Fibroblast of lung (primary cell): Measurements from ENCODE around the gene RAB31. TPM values are rescaled to one million over a fixed set of nuclear protein-coding genes. Genes with fewer than 3 reads are reported as not detected.

Source experiments
- DNase-seq, 2 donors: peaks; one replicate each; pipeline versions ENCODE4 v3.0.0 to v3.0.0-alpha.2; 2010; ENCODE audit warnings: low read depth in 2 of 2
- H2AFZ ChIP-seq: 2 replicates; pipeline ENCODE4 v1.5.1; 2012; ENCODE audit warnings: low read length, control low read depth, inconsistent platforms
- H3K27ac ChIP-seq: 2 replicates; pipeline ENCODE4 v1.5.1; 2011; ENCODE audit warnings: low read length, control low read depth; ENCODE audit not compliant: insufficient read depth
- H3K27me3 ChIP-seq: 2 replicates; pipeline ENCODE4 v1.5.1; 2011; ENCODE audit warnings: mild to moderate bottlenecking, low read length; ENCODE audit not compliant: control insufficient read depth, insufficient read depth
- H3K36me3 ChIP-seq: 2 replicates; pipeline ENCODE4 v1.5.1; 2011; ENCODE audit warnings: low read length; ENCODE audit not compliant: control insufficient read depth, insufficient read depth
- H3K4me1 ChIP-seq: 2 replicates; pipeline ENCODE4 v1.5.1; 2011; ENCODE audit warnings: low read length; ENCODE audit not compliant: control insufficient read depth, insufficient read depth; ENCODE audit errors: extremely low read depth
- H3K4me2 ChIP-seq: 2 replicates; pipeline ENCODE4 v1.5.1; 2011; ENCODE audit warnings: low read length, control low read depth; ENCODE audit not compliant: insufficient read depth; ENCODE audit errors: extremely low read depth
- H3K4me3 ChIP-seq, 4 experiments: fragments of 200-600 bp in 1 of 4; sonication (generic) in 1 of 4; replicated peaks in 1 of 4; 2 replicates each; pipeline ENCODE4 v1.5.1; 2011 to 2016; ENCODE audit warnings: low read length in 4 of 4, low read depth in 3 of 4, mild to moderate bottlenecking in 3 of 4, control low read depth in 2 of 4, inconsistent platforms in 1 of 4, mixed read lengths in 1 of 4; ENCODE audit not compliant: insufficient read depth in 1 of 4; ENCODE audit errors: control extremely low read depth in 1 of 4
- H3K79me2 ChIP-seq: 2 replicates; pipeline ENCODE4 v1.5.1; 2012; ENCODE audit warnings: mild to moderate bottlenecking, low read length, inconsistent platforms; ENCODE audit not compliant: control insufficient read depth, insufficient read depth
- H3K9ac ChIP-seq: 2 replicates; pipeline ENCODE4 v1.5.1; 2011; ENCODE audit warnings: mild to moderate bottlenecking, low read length, control low read depth; ENCODE audit not compliant: insufficient read depth
- H3K9me3 ChIP-seq: 2 replicates; pipeline ENCODE4 v1.5.1; 2012; ENCODE audit warnings: low read depth, low read length; ENCODE audit not compliant: control insufficient read depth, insufficient read depth
- H4K20me1 ChIP-seq: 2 replicates; pipeline ENCODE4 v1.5.1; 2011; ENCODE audit warnings: low read length; ENCODE audit not compliant: control insufficient read depth, insufficient read depth; ENCODE audit errors: extremely low read depth
- CTCF ChIP-seq, 2 donors: IDR thresholded peaks in 1 of 2; conservative IDR thresholded peaks in 1 of 2; 1 replicate in 1 of 2; 2 replicates in 1 of 2; pipeline ENCODE4 v1.5.1; 2011 to 2012; ENCODE audit warnings: low read length in 2 of 2, control low read depth in 1 of 2, inconsistent platforms in 1 of 2, low read depth in 1 of 2, mild to moderate bottlenecking in 1 of 2
- EZH2 ChIP-seq: IDR thresholded peaks from 2 replicates; pipeline ENCODE4 v1.5.1; 2012; ENCODE audit warnings: low read length, control low read depth, mild to moderate bottlenecking; ENCODE audit errors: missing control alignments
- polyA plus RNA-seq, 2 donors: library from polyadenylated mRNA; depleted of rRNA in 1 of 2; stranded (reverse) in 1 of 2; unstranded in 1 of 2; fragments of >200 nt; gene quantifications; 2 replicates each; pipeline ENCODE4 v1.2.1, GENCODE V29; 2011 to 2012; ENCODE audit warnings: missing spikeins in 1 of 2
- total RNA-seq: library from RNA; depleted of rRNA; stranded (reverse); fragments of >200 nt; gene quantifications from 2 replicates; pipeline ENCODE4 v1.2.1, GENCODE V29; 2014

The RAB31 gene
- total and polyA plus RNA-seq, 2 donors (not counting 1 experiment from before 2014, with no cell fraction given): 29.6 to 47.1 TPM

DNA sequence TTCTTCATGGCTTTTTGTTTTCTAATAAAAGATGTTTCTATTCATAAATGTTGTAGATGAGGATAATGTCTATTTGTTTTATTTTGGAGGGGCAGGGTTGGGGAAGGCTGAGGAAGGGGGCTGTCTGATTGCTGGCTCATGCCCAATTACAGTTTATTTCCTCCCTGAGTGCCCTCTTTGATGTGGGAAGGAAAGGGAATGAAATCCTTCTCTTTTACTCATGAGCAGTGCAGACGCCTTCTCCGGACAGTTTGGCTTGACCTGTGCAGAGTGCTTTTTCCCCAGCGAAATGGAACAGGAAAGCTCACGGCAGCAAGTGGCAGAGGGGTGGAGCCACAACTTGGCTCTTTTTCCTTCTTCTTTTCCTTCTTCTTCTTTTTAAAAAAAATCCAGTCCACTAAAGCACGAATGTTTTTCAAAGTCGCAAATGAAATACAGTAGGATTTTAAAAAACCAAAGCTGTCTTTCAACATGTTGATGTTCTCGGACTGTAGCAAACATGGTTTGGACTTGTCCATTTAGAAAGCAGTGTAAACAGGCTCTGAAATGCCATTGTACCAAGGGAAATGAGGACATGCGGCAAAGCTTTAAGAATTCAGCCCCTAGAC, 34.5 kb downstream of the RAB31 start:
- H3K27ac ChIP-seq: peak overlapping the region; percentile 41
- no peaks in the 10 kb centered on the region for H3K27me3 ChIP-seq
- H3K9me3 ChIP-seq: no peaks in the 10 kb centered on the region
- peak overlapping the region; percentile 54 for H3K4me2 ChIP-seq
- no peaks in the 10 kb centered on the region for H3K36me3 ChIP-seq
- H4K20me1 ChIP-seq: no peaks in the 10 kb centered on the region
- H3K79me2 ChIP-seq: no peaks in the 10 kb centered on the region
- H2AFZ ChIP-seq: no peak overlapping the region
- DNase-seq: peak in 1 of 2 donors; percentile 79
- H3K4me3 ChIP-seq: no peak overlapping the region
- peaks cover 17% of the 10 kb centered on the region for H3K4me1 ChIP-seq
- TF ChIP-seq CTCF (conservative IDR thresholded peaks at IDR 0.05 in 1 of 2, IDR thresholded peaks at IDR 0.05 in 1 of 2; ENCODE audit: low read depth in 1 of 2, low read length in 2 of 2) (no peak), EZH2 (no peak)
- H3K9ac ChIP-seq: no peak overlapping the region

DNA sequence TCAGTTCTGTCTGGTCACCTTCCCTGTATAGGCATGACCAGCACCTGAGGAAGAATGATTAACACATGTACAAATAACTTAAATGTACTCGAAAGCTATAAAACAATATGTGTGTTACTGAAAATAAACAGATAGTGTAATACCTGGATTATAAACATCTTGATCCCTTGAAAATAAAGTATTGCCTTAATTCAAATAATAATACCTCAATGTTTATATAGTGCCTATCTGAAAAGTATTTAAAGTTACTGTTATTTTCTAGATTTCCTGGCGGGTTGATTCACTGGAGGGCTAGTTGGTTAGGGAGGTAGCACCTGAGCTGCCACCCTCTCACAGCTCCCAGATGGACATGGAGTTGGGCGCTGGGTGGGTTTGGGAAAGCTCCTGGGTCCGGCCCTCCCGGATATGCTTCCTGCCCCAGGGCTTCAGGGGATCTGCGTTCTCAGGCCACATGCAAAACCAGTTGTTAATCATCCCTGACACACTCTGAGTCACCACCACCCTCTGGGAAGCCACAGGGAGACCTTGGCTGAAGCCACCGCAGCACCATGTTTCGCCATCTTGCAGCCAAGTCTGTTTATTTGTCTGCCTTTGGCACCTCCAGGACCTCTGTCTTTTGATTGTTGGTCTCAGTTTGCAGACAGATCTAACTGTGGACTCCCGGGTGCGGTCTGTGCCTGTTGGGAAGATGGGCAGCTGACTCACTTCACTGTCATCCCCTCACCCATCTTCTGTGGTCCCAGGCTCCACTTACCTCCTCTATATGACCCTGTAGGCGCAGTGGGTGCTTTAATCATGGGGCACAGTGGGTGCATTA, 35.3 kb downstream of the RAB31 start:
- no peak for TF ChIP-seq CTCF (conservative IDR thresholded peaks at IDR 0.05 in 1 of 2, IDR thresholded peaks at IDR 0.05 in 1 of 2; ENCODE audit: low read depth in 1 of 2, low read length in 2 of 2)
- TF ChIP-seq EZH2: no peak
- Histone ChIP-seq H2AFZ (no peak overlapping the region), H3K9ac (no peak overlapping the region), H3K36me3 (no peaks in the 10 kb centered on the region), H3K4me3 (no peak overlapping the region), H3K9me3 (no peaks in the 10 kb centered on the region), H4K20me1 (no peaks in the 10 kb centered on the region), H3K79me2 (no peaks in the 10 kb centered on the region), H3K27me3 (no peaks in the 10 kb centered on the region), H3K27ac (peak overlapping the region; percentile 41), H3K4me2 (peak overlapping the region; percentile 54), H3K4me1 (peaks cover 17% of the 10 kb centered on the region)
- DNase-seq: peak; percentile 93 to 97

DNA sequence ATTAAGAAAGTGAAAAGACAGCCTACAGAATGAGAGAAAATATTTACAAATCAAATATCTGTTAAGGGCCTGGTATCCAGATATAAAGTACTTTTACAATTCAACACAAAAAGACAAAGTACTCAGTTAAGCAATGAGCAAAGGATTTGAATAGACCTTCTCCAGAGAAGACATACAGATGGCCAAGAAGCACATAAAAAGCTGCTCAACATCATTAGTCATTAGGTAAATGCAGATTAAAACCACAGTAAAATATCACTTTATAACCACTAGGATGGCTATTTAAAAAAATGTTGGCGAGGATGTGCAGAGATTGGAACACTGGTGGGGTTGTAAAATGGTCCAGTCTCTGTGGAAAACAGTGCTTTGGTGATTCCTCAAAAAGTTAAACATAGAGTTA, 38.9 kb downstream of the RAB31 start:
- Histone ChIP-seq H3K9me3 (no peaks in the 10 kb centered on the region), H4K20me1 (no peaks in the 10 kb centered on the region), H3K4me1 (peaks cover 14% of the 10 kb centered on the region), H3K27me3 (no peaks in the 10 kb centered on the region), H3K9ac (no peak overlapping the region), H3K4me3 (no peak overlapping the region), H2AFZ (no peak overlapping the region), H3K4me2 (no peak overlapping the region), H3K79me2 (no peaks in the 10 kb centered on the region), H3K36me3 (no peaks in the 10 kb centered on the region), H3K27ac (no peak overlapping the region)
- peak in 1 of 2 donors; percentile 74 for DNase-seq
- TF ChIP-seq EZH2 (no peak), CTCF (conservative IDR thresholded peaks at IDR 0.05 in 1 of 2, IDR thresholded peaks at IDR 0.05 in 1 of 2; ENCODE audit: low read depth in 1 of 2, low read length in 2 of 2) (no peak)
